ENCODE results near the gene NGB.

The NGB gene

GRCh38 chr14:77256694-77257093, 14.3 kb downstream of the NGB start:
- Histone ChIP-seq H3K9me3 (ENCODE audit: low read depth, low read length) (no peaks in the 10 kb centered on the region), H3K27ac (no peak overlapping the region), H3K36me3 (ENCODE audit: insufficient read depth, low read length) (no peaks in the 10 kb centered on the region), H3K4me3 (no peak overlapping the region), H3K9ac (ENCODE audit: insufficient read length) (no peak overlapping the region)
- DNase-seq (ENCODE audit: low read depth, low spot score), result no peak
- TF ChIP-seq EZH2 (IDR thresholded peaks at IDR 0.05) (no peak), POLR2AphosphoS5 (IDR thresholded peaks at IDR 0.05; ENCODE audit: borderline replicate concordance, low read depth, low read length) (no peak), FOXP2 (optimal IDR thresholded peaks at IDR 0.05; ENCODE audit: control extremely low read depth, extremely low read length, insufficient read depth) (no peak)

DNA sequence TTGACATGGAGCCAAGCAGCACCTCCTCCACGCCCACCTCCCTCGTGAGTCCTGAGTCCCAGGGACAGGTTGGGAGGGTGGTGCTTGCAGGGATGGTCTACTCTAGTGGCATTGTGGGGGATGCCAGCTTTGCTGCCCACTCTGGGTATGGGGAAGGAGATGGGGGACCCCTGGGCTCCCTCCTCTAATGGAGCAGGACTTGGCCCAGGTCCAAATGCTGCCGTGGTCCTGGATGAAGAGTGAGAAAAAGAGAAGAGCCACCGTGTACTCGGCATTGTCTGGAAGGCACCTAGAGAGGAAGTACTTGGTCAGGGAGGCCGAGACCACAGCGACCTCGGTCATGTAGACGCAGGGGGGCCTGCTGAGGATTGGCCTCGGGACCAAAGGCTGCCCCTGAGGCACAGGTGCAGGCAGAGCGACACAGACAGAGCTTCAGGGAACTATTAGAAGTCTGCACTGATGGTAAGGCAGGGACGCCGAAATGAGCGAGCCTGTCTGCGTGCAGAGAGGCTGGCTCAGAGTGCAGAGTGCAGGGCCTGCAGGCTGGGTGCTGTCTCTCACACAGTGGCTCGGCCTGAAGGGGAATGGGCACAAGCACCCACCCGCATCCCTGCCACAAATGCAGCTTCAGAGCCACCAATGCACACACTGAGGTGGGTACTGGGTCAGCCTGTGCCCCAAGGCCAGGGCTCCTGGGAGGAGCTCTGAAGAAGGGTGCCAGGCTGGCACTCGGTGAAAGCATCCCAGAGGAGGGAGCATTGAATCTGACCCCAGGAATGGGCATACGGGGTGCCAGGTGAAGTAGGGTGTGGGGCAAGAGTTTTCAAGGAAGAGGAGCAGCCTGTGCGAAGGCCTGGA, 17.4 kb downstream of the NGB start:
- Histone ChIP-seq H3K9me3 (ENCODE audit: low read depth, low read length) (no peaks in the 10 kb centered on the region), H3K4me3 (no peak overlapping the region), H3K9ac (ENCODE audit: insufficient read length) (no peak overlapping the region), H3K27ac (no peak overlapping the region), H3K36me3 (ENCODE audit: insufficient read depth, low read length) (no peaks in the 10 kb centered on the region)
- TF ChIP-seq POLR2AphosphoS5 (IDR thresholded peaks at IDR 0.05; ENCODE audit: borderline replicate concordance, low read depth, low read length) (no peak), EZH2 (IDR thresholded peaks at IDR 0.05) (no peak), FOXP2 (optimal IDR thresholded peaks at IDR 0.05; ENCODE audit: control extremely low read depth, extremely low read length, insufficient read depth) (no peak)
- no peak for DNase-seq (ENCODE audit: low read depth, low spot score)

- DNase-seq (ENCODE audit: low read depth, low spot score), result no peak
- no peak for TF ChIP-seq EZH2 (IDR thresholded peaks at IDR 0.05)
- no peak for TF ChIP-seq POLR2AphosphoS5 (IDR thresholded peaks at IDR 0.05; ENCODE audit: borderline replicate concordance, low read depth, low read length)
- no peak for TF ChIP-seq FOXP2 (optimal IDR thresholded peaks at IDR 0.05; ENCODE audit: control extremely low read depth, extremely low read length, insufficient read depth)
- no peaks in the 10 kb centered on the region for H3K9me3 ChIP-seq (ENCODE audit: low read depth, low read length)
- no peak overlapping the region for H3K27ac ChIP-seq
- no peaks in the 10 kb centered on the region for H3K36me3 ChIP-seq (ENCODE audit: insufficient read depth, low read length)
- H3K9ac ChIP-seq (ENCODE audit: insufficient read length), result no peak overlapping the region
- H3K4me3 ChIP-seq, result no peak overlapping the region
Measured at GRCh38 chr14:77251870-77252269, 19.1 kb downstream of the NGB start.

DNA sequence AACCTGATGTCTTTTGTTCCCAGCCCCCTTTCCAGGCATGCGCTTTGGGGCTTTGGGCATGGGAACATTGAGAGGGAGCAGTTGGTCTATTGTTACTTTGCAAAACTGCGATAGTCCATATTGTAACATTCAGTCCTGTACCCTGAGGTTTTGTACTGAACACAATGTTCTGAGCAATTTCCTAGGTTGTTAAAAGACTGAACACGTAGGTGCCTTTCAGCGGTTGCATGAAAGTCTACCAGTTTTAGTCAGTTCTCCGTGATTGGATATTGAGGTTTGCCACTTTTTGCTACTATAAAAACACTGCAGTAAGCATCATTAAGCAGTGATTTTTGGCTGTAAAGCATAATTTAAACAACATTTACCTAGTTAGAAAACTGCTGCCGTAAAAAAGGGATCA, 20.1 kb downstream of the NGB start:
- Histone ChIP-seq H3K36me3 (ENCODE audit: insufficient read depth, low read length) (no peaks in the 10 kb centered on the region), H3K9ac (ENCODE audit: insufficient read length) (no peak overlapping the region), H3K9me3 (ENCODE audit: low read depth, low read length) (no peaks in the 10 kb centered on the region), H3K27ac (no peak overlapping the region), H3K4me3 (no peak overlapping the region)
- DNase-seq (ENCODE audit: low read depth, low spot score), result no peak
- TF ChIP-seq POLR2AphosphoS5 (IDR thresholded peaks at IDR 0.05; ENCODE audit: borderline replicate concordance, low read depth, low read length) (no peak), FOXP2 (optimal IDR thresholded peaks at IDR 0.05; ENCODE audit: control extremely low read depth, extremely low read length, insufficient read depth) (no peak), EZH2 (IDR thresholded peaks at IDR 0.05) (no peak)

DNA sequence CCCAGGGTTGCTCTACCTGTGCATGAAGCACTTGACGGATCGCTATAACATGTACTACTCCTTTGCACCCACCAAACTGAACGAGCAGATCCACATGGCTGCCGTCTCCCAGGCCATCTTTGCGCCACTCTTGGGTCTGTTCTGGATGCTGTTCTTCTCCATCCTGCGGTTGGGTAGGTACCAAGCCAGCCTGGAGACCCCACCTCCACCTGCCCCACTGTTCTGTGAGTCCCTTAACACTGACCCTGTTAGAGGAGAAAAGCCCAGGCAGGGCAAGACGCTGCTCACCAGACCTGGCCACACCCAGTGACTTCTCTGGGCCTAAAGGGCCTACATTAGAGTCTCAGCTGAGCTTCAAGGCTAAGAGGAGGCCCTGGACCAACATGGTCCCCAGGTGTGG, 21.7 kb downstream of the NGB start:
- no peak for TF ChIP-seq FOXP2 (optimal IDR thresholded peaks at IDR 0.05; ENCODE audit: control extremely low read depth, extremely low read length, insufficient read depth)
- TF ChIP-seq EZH2 (IDR thresholded peaks at IDR 0.05), result no peak
- TF ChIP-seq POLR2AphosphoS5 (IDR thresholded peaks at IDR 0.05; ENCODE audit: borderline replicate concordance, low read depth, low read length), result no peak
- Histone ChIP-seq H3K27ac (no peak overlapping the region), H3K36me3 (ENCODE audit: insufficient read depth, low read length) (no peaks in the 10 kb centered on the region), H3K9me3 (ENCODE audit: low read depth, low read length) (no peaks in the 10 kb centered on the region), H3K9ac (ENCODE audit: insufficient read length) (no peak overlapping the region), H3K4me3 (no peak overlapping the region)
- DNase-seq (ENCODE audit: low read depth, low spot score), result no peak

- TF ChIP-seq FOXP2 (optimal IDR thresholded peaks at IDR 0.05; ENCODE audit: control extremely low read depth, extremely low read length, insufficient read depth) (no peak), EZH2 (IDR thresholded peaks at IDR 0.05) (no peak), POLR2AphosphoS5 (IDR thresholded peaks at IDR 0.05; ENCODE audit: borderline replicate concordance, low read depth, low read length) (no peak)
- Histone ChIP-seq H3K27ac (no peak overlapping the region), H3K9ac (ENCODE audit: insufficient read length) (no peak overlapping the region), H3K4me3 (no peak overlapping the region), H3K36me3 (ENCODE audit: insufficient read depth, low read length) (no peaks in the 10 kb centered on the region), H3K9me3 (ENCODE audit: low read depth, low read length) (no peaks in the 10 kb centered on the region)
- DNase-seq (ENCODE audit: low read depth, low spot score), result no peak
Measured at GRCh38 chr14:77248666-77249065, 22.3 kb downstream of the NGB start.

GRCh38 chr14:77246784-77247183, 24.2 kb downstream of the NGB start:
- no peaks in the 10 kb centered on the region for H3K9me3 ChIP-seq (ENCODE audit: low read depth, low read length)
- H3K9ac ChIP-seq (ENCODE audit: insufficient read length), result no peak overlapping the region
- no peak overlapping the region for H3K4me3 ChIP-seq
- H3K36me3 ChIP-seq (ENCODE audit: insufficient read depth, low read length), result no peaks in the 10 kb centered on the region
- no peak for TF ChIP-seq POLR2AphosphoS5 (IDR thresholded peaks at IDR 0.05; ENCODE audit: borderline replicate concordance, low read depth, low read length)
- TF ChIP-seq FOXP2 (optimal IDR thresholded peaks at IDR 0.05; ENCODE audit: control extremely low read depth, extremely low read length, insufficient read depth), result no peak
- no peak for TF ChIP-seq EZH2 (IDR thresholded peaks at IDR 0.05)
- H3K27ac ChIP-seq, result no peak overlapping the region
- DNase-seq (ENCODE audit: low read depth, low spot score), result no peak

DNA sequence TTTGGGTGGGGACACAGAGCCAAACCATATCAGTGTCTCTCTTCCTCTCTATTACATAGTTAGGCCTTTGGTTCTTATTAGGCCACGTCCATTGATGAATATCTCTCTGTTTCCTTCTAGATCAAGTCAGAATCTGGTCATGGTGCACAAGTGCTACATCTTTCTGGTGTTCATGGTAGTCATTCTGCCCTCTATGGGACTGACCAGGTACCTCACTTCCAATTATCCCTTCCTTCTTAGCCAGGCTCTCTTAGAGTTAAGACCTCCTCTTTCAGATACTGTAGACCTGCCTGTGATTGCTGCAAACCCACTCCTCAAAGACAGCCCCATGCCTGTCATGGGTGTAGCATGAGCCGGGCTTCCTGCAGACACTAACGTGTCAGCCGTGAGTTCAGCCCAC, 25.2 kb downstream of the NGB start:
- no peak overlapping the region for H3K9ac ChIP-seq (ENCODE audit: insufficient read length)
- no peaks in the 10 kb centered on the region for H3K36me3 ChIP-seq (ENCODE audit: insufficient read depth, low read length)
- TF ChIP-seq POLR2AphosphoS5 (IDR thresholded peaks at IDR 0.05; ENCODE audit: borderline replicate concordance, low read depth, low read length) (no peak), FOXP2 (optimal IDR thresholded peaks at IDR 0.05; ENCODE audit: control extremely low read depth, extremely low read length, insufficient read depth) (no peak), EZH2 (IDR thresholded peaks at IDR 0.05) (no peak)
- H3K9me3 ChIP-seq (ENCODE audit: low read depth, low read length), result no peaks in the 10 kb centered on the region
- DNase-seq (ENCODE audit: low read depth, low spot score), result no peak
- no peak overlapping the region for H3K4me3 ChIP-seq
- H3K27ac ChIP-seq, result no peak overlapping the region

Data from SK-N-MC (cell line).